SK-N-SH treated with all-trans-retinoic acid at 6 μM for 48 hours (cell line): ENCODE measurements around the gene HIVEP3.

Experiments used
- BACH2 ChIP-seq: fragments of 250-450 bp; sonication (Bioruptor Pico); IDR thresholded peaks from 2 replicates; pipeline ENCODE4 v1.9.0; 2021; ENCODE audit warnings: mild to moderate bottlenecking, borderline replicate concordance
- CSDC2 ChIP-seq: fragments of 250-450 bp; sonication (Bioruptor Pico); IDR thresholded peaks from 2 replicates; pipeline ENCODE4 v1.5.0; 2020; ENCODE audit warnings: mild to moderate bottlenecking, moderate library complexity
- ESRRG ChIP-seq: fragments of 250-450 bp; sonication (Bioruptor Pico); IDR thresholded peaks from 2 replicates; pipeline ENCODE4 v1.6.1; 2021; ENCODE audit warnings: mild to moderate bottlenecking
- PATZ1 ChIP-seq: fragments of 250-450 bp; sonication (Bioruptor Pico); IDR thresholded peaks from 2 replicates; pipeline ENCODE4 v1.8.0; 2020; ENCODE audit warnings: mild to moderate bottlenecking, moderate library complexity, borderline replicate concordance
- POU6F1 ChIP-seq: fragments of 250-450 bp; sonication (Bioruptor Pico); IDR thresholded peaks from 2 replicates; pipeline ENCODE4 v1.8.0; 2021; ENCODE audit warnings: low read depth, mild to moderate bottlenecking, moderate library complexity, borderline replicate concordance
- RARB ChIP-seq: fragments of 250-450 bp; sonication (Bioruptor Pico); IDR thresholded peaks from 2 replicates; pipeline ENCODE4 v1.8.0; 2021; ENCODE audit warnings: mild to moderate bottlenecking, moderate library complexity
- SNAI2 ChIP-seq: fragments of 250-450 bp; sonication (Bioruptor Pico); IDR thresholded peaks from 2 replicates; pipeline ENCODE4 v1.5.0; 2020; ENCODE audit warnings: mild to moderate bottlenecking, moderate library complexity
- TOX ChIP-seq: fragments of 250-450 bp; sonication (Bioruptor Pico); IDR thresholded peaks from 2 replicates; pipeline ENCODE4 v1.8.0; 2021; ENCODE audit warnings: mild to moderate bottlenecking, moderate library complexity, borderline replicate concordance
- ZC3H10 ChIP-seq: fragments of 250-450 bp; sonication (Bioruptor Pico); IDR thresholded peaks from 2 replicates; pipeline ENCODE4 v1.5.1; 2021; ENCODE audit warnings: mild to moderate bottlenecking, moderate library complexity
- ZFP3 ChIP-seq: fragments of 250-450 bp; sonication (Bioruptor Pico); IDR thresholded peaks from 2 replicates; pipeline ENCODE4 v1.5.0; 2020; ENCODE audit warnings: mild to moderate bottlenecking, moderate library complexity
- ZNF565 ChIP-seq: fragments of 450-650 bp; formaldehyde crosslinking; conservative IDR thresholded peaks from 2 replicates; pipeline ENCODE4 v1.5.0; 2020; ENCODE audit warnings: low read depth, mild to moderate bottlenecking, moderate library complexity
- ZNF8 ChIP-seq: fragments of 450-650 bp; formaldehyde crosslinking; IDR thresholded peaks from 2 replicates; pipeline ENCODE4 v1.5.0; 2020; ENCODE audit warnings: mild to moderate bottlenecking, moderate library complexity

DNA sequence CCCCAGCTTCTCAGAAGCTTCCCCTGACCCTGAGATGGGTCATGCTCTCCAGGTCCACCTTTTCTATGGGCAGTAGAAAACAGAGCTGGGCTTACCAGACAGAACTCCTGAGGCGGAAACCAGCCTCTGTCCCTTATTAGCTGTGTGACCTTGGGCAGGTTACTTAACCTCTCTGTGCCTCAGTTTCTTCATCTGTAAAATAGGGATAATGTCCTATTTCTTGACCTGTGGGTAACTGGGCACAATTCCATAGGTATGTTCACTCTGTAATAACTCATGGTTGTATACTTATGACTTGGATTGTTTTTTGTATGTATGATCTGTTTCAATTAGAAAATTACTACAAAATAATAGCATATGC is 377.1 kb downstream of the HIVEP3 start:
- TF ChIP-seq ZFP3 (CRISPR knock-in tag) (no peak), SNAI2 (CRISPR knock-in tag) (no peak), POU6F1 (CRISPR knock-in tag) (no peak), ZNF8 (CRISPR knock-in tag) (no peak), ZC3H10 (CRISPR knock-in tag) (no peak), ZNF565 (CRISPR knock-in tag) (no peak), CSDC2 (CRISPR knock-in tag) (no peak), PATZ1 (CRISPR knock-in tag) (no peak), RARB (CRISPR knock-in tag) (no peak), BACH2 (no peak), TOX (CRISPR knock-in tag) (no peak), ESRRG (CRISPR knock-in tag) (no peak)
